H9 (cell line): Measurements from ENCODE around the gene SMTN. TPM values are rescaled to one million over a fixed set of nuclear protein-coding genes. Genes with fewer than 3 reads are reported as not detected.

Experiments
- DNase-seq: peaks from one replicate; pipeline ENCODE4 v3.0.0-alpha.2; 2017
- H2AFZ ChIP-seq: one replicate; pipeline ENCODE4 v1.6.1; 2013; ENCODE audit warnings: mild to moderate bottlenecking, low read length, control low read depth, moderate library complexity
- H2AK5ac ChIP-seq: 2 replicates; pipeline ENCODE4 v1.6.1; 2013; ENCODE audit warnings: low read length, control low read depth, mixed read lengths; ENCODE audit not compliant: insufficient read length
- H2BK120ac ChIP-seq: one replicate; pipeline ENCODE4 v1.6.1; 2013; ENCODE audit warnings: low read depth, mild to moderate bottlenecking, low read length, control low read depth, inconsistent platforms; ENCODE audit not compliant: poor library complexity, severe bottlenecking
- H2BK12ac ChIP-seq: 2 replicates; pipeline ENCODE4 v1.6.1; 2013; ENCODE audit warnings: low read length, control low read depth, mixed read lengths, low read depth; ENCODE audit not compliant: insufficient read length
- H2BK15ac ChIP-seq: 2 replicates; pipeline ENCODE4 v1.6.1; 2013; ENCODE audit warnings: low read depth, low read length, control low read depth
- H2BK20ac ChIP-seq: one replicate; pipeline ENCODE4 v1.6.1; 2013; ENCODE audit warnings: low read depth, mild to moderate bottlenecking, low read length, control low read depth, inconsistent platforms; ENCODE audit not compliant: poor library complexity, severe bottlenecking
- H2BK5ac ChIP-seq: 2 replicates; pipeline ENCODE4 v1.6.1; 2013; ENCODE audit warnings: low read length, control low read depth, mixed read lengths; ENCODE audit not compliant: insufficient read length
- H3K14ac ChIP-seq: 2 replicates; pipeline ENCODE4 v1.6.1; 2013; ENCODE audit warnings: low read length, control low read depth; ENCODE audit not compliant: insufficient read depth
- H3K18ac ChIP-seq: 2 replicates; pipeline ENCODE4 v1.6.1; 2013; ENCODE audit warnings: low read depth, mild to moderate bottlenecking, mixed read lengths, low read length, control low read depth; ENCODE audit not compliant: insufficient read length
- H3K23ac ChIP-seq: 2 replicates; pipeline ENCODE4 v1.6.1; 2013; ENCODE audit warnings: low read length, control low read depth, mixed read lengths, low read depth; ENCODE audit not compliant: insufficient read length
- H3K23me2 ChIP-seq: 2 replicates; pipeline ENCODE4 v1.6.1; 2013; ENCODE audit warnings: low read depth, mild to moderate bottlenecking, mixed read lengths, low read length, control low read depth; ENCODE audit not compliant: insufficient read length, poor library complexity, severe bottlenecking
- H3K27ac ChIP-seq: 2 replicates; pipeline ENCODE4 v1.5.1; 2013; ENCODE audit warnings: low read length, control low read depth, mixed read lengths, low read depth; ENCODE audit not compliant: insufficient read length
- H3K27me3 ChIP-seq: 2 replicates; pipeline ENCODE4 v1.6.1; 2013; ENCODE audit warnings: low read length, control low read depth, inconsistent platforms; ENCODE audit not compliant: insufficient read depth
- H3K4ac ChIP-seq: 2 replicates; pipeline ENCODE4 v1.6.1; 2013; ENCODE audit warnings: low read depth, mild to moderate bottlenecking, control low read depth, inconsistent platforms, low read length, moderate library complexity
- H3K4me1 ChIP-seq: 2 replicates; pipeline ENCODE4 v1.6.1; 2013; ENCODE audit warnings: low read length, control low read depth, inconsistent platforms; ENCODE audit not compliant: insufficient read depth
- H3K4me2 ChIP-seq: 2 replicates; pipeline ENCODE4 v1.6.1; 2013; ENCODE audit warnings: low read length, control low read depth, mixed read lengths; ENCODE audit not compliant: insufficient read length, insufficient read depth
- H3K56ac ChIP-seq: 2 replicates; pipeline ENCODE4 v1.6.1; 2013; ENCODE audit warnings: low read depth, mild to moderate bottlenecking, mixed read lengths, low read length, control low read depth; ENCODE audit not compliant: insufficient read length
- H3K79me1 ChIP-seq: 2 replicates; pipeline ENCODE4 v1.6.1; 2013; ENCODE audit warnings: low read depth, mild to moderate bottlenecking, moderate library complexity, low read length, control low read depth, inconsistent platforms; ENCODE audit not compliant: insufficient read depth, poor library complexity, severe bottlenecking
- H3K79me2 ChIP-seq: 2 replicates; pipeline ENCODE4 v1.6.1; 2013; ENCODE audit warnings: low read length, control low read depth, inconsistent platforms; ENCODE audit not compliant: insufficient read depth
- H3K9ac ChIP-seq: 2 replicates; pipeline ENCODE4 v1.6.1; 2013; ENCODE audit warnings: low read length, control low read depth, mixed read lengths; ENCODE audit not compliant: insufficient read length; ENCODE audit errors: extremely low read depth
- H3K9me3 ChIP-seq: one replicate; pipeline ENCODE4 v1.6.1; 2013; ENCODE audit warnings: low read depth, low read length, inconsistent platforms; ENCODE audit not compliant: control insufficient read depth
- H3T11ph ChIP-seq: one replicate; pipeline ENCODE4 v1.6.1; 2013; ENCODE audit warnings: mild to moderate bottlenecking, low read length, control low read depth, inconsistent platforms
- H4K20me1 ChIP-seq: one replicate; pipeline ENCODE4 v1.6.1; 2013; ENCODE audit not compliant: control insufficient read depth, insufficient read length, insufficient read depth
- H4K5ac ChIP-seq: 2 replicates; pipeline ENCODE4 v1.6.1; 2013; ENCODE audit warnings: low read depth, mild to moderate bottlenecking, mixed read lengths, low read length, control low read depth; ENCODE audit not compliant: insufficient read length
- H4K8ac ChIP-seq: replicated peaks from 2 replicates; pipeline ENCODE4 v1.6.1; 2013; ENCODE audit warnings: low read length, control low read depth, mixed read lengths, low read depth; ENCODE audit not compliant: insufficient read length
- H4K91ac ChIP-seq: 2 replicates; pipeline ENCODE4 v1.6.1; 2013; ENCODE audit warnings: low read depth, mild to moderate bottlenecking, moderate library complexity, mixed read lengths, low read length, control low read depth; ENCODE audit not compliant: insufficient read length
- H3K27ac Mint-ChIP-seq, 3 experiments: 2 replicates in 2 of 3; 3 replicates in 1 of 3; pipeline ENCODE4 v1.8.0; 2020 to 2021; ENCODE audit warnings: mixed read lengths in 3 of 3, mild to moderate bottlenecking in 1 of 3, moderate library complexity in 1 of 3
- H3K27me3 Mint-ChIP-seq: 2 replicates; pipeline ENCODE4 v1.8.0; 2021; ENCODE audit warnings: low read depth, mild to moderate bottlenecking, moderate library complexity, mixed read lengths
- H3K36me3 Mint-ChIP-seq, 3 experiments: 2 replicates in 2 of 3; 3 replicates in 1 of 3; pipeline ENCODE4 v1.8.0; 2020 to 2021; ENCODE audit warnings: low read depth in 3 of 3, mixed read lengths in 3 of 3; ENCODE audit not compliant: insufficient read depth in 1 of 3
- H3K4me1 Mint-ChIP-seq, 2 experiments: 2 replicates each; pipeline ENCODE4 v1.8.0; 2020; ENCODE audit warnings: mixed read lengths in 2 of 2
- H3K4me3 Mint-ChIP-seq, 2 experiments: 2 replicates in 1 of 2; 3 replicates in 1 of 2; pipeline ENCODE4 v1.8.0; 2020 to 2021; ENCODE audit warnings: mild to moderate bottlenecking in 2 of 2, mixed read lengths in 2 of 2, moderate library complexity in 1 of 2
- H3K9me3 Mint-ChIP-seq, 2 experiments: 2 replicates in 1 of 2; 3 replicates in 1 of 2; pipeline ENCODE4 v1.8.0; 2020; ENCODE audit warnings: mild to moderate bottlenecking in 2 of 2, mixed read lengths in 2 of 2, moderate library complexity in 1 of 2
- CTCF ChIP-seq: fragments of 200-600 bp; sonication (generic); conservative IDR thresholded peaks from 3 replicates; pipeline ENCODE4 v1.8.0; 2021; ENCODE audit warnings: antibody characterized with exemption, mild to moderate bottlenecking
- WGBS: extraction: QIAGEN DNeasy Blood & Tissue Kit; methylation state at CpG from one replicate; pipeline ENCODE4 v1.1.7; 2013; ENCODE audit warnings: missing lambda C conversion rate, low lambda C conversion rate, mixed read lengths; ENCODE audit not compliant: insufficient read length; ENCODE audit errors: extremely low coverage; 5-methylcytosine and 5-hydroxymethylcytosine counted together
- total RNA-seq: library from RNA; stranded (reverse); gene quantifications from 2 replicates; pipeline ENCODE4 v1.2.1, GENCODE V29; 2021

The SMTN gene
- total RNA-seq, 1 experiment from 2014 or later, result 23.4 TPM

- Histone ChIP-seq H3K18ac (no peak overlapping the region), H2AFZ (no peak overlapping the region), H3K56ac (no peak overlapping the region), H3K9me3 (no peaks in the 10 kb centered on the region), H3K79me2 (no peaks in the 10 kb centered on the region), H3T11ph (no peak overlapping the region), H3K4me2 (no peak overlapping the region), H2BK5ac (no peak overlapping the region), H2BK12ac (no peak overlapping the region), H4K8ac (no peak overlapping the region), H3K9ac (no peak overlapping the region), H3K27me3 (peaks cover 3% of the 10 kb centered on the region; the same call in 1 of the 2 replicates), H2BK20ac (no peak overlapping the region), H3K4me1 (0 out of 2 replicates have a peak, but pooled peaks cover 3% of the 10 kb centered on the region), H4K91ac (no peak overlapping the region), H3K23me2 (peaks cover 6% of the 10 kb centered on the region), H4K20me1 (no peaks in the 10 kb centered on the region), H2BK15ac (no peak overlapping the region), H2BK120ac (no peak overlapping the region), H3K79me1 (no peaks in the 10 kb centered on the region), H3K27ac (no peak overlapping the region), H2AK5ac (no peak overlapping the region), H4K5ac (no peak overlapping the region), H3K4ac (no peak overlapping the region), H3K23ac (no peak overlapping the region), H3K14ac (no peak overlapping the region)
- no peak overlapping the region for H3K4me3 Mint-ChIP-seq
- no peak for TF ChIP-seq CTCF
- H3K9me3 Mint-ChIP-seq, result no peaks in the 10 kb centered on the region; a peak in 1 of 5 replicates
- H3K27me3 Mint-ChIP-seq, result peaks cover 10% of the 10 kb centered on the region
- no peak overlapping the region for H3K27ac Mint-ChIP-seq
- peaks cover 7 to 35% of the 10 kb centered on the region in 2 experiments for H3K4me1 Mint-ChIP-seq
- peaks cover 3 to 9% (median 3%) of the 10 kb centered on the region in 3 experiments; a peak in 4 of 7 replicates for H3K36me3 Mint-ChIP-seq
- no CpG with 5 or more reads among the region's 18 CpGs for WGBS
- no peak for DNase-seq
Measured at GRCh38 chr22:31100762-31101525, 19.8 kb downstream of the SMTN start.
